BLaER1 (cell line): ENCODE results near the gene SEPTIN6.

Source experiments
- H3K27ac ChIP-seq: shearing (Covaris generic); formaldehyde crosslinking; 2 replicates; pipeline ENCODE4 v1.8.1; 2022
- H3K27me3 ChIP-seq: shearing (Covaris generic); formaldehyde crosslinking; 2 replicates; pipeline ENCODE4 v1.8.1; 2022
- H3K36me3 ChIP-seq: shearing (Covaris generic); formaldehyde crosslinking; 2 replicates; pipeline ENCODE4 v1.8.1; 2022
- H3K4me1 ChIP-seq: shearing (Covaris generic); formaldehyde crosslinking; 2 replicates; pipeline ENCODE4 v1.8.1; 2022
- H3K4me2 ChIP-seq: shearing (Covaris generic); formaldehyde crosslinking; 2 replicates; pipeline ENCODE4 v1.8.1; 2022
- H3K4me3 ChIP-seq: shearing (Covaris generic); formaldehyde crosslinking; 2 replicates; pipeline ENCODE4 v1.8.1; 2022
- H3K9ac ChIP-seq: shearing (Covaris generic); formaldehyde crosslinking; 2 replicates; pipeline ENCODE4 v1.8.1; 2022
- H3K9me3 ChIP-seq: shearing (Covaris generic); formaldehyde crosslinking; 2 replicates; pipeline ENCODE4 v1.8.1; 2022
- H4K20me1 ChIP-seq: shearing (Covaris generic); formaldehyde crosslinking; 2 replicates; pipeline ENCODE4 v1.8.1; 2022
- Cebpa-rat ChIP-seq: shearing (Covaris generic); IDR thresholded peaks from 2 replicates; pipeline ENCODE4 v1.8.1; 2022

Gene SEPTIN6

DNA sequence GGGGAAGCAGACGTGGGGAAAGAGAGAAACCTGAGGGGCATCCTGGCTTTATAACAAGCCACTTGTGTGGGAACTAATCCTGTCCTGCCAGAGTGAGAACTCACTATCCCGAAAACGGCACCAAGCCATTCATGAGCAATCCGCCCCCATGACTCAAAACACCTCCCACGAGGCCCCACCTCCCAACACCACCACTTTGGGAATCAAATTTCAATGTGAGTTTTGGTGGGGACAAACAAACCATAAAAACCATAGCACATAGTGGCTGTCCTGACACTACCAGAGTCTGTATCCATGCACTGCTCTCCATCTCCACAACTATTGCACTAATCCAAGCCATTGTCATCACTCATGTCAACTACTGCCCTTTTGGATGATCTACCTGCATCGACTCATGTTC, 28.5 kb upstream of the SEPTIN6 start:
- no peaks in the 10 kb centered on the region for H3K4me1 ChIP-seq
- no peak overlapping the region for H3K4me2 ChIP-seq
- H3K9me3 ChIP-seq: no peaks in the 10 kb centered on the region
- no peaks in the 10 kb centered on the region for H4K20me1 ChIP-seq
- H3K4me3 ChIP-seq: no peak overlapping the region
- no peak overlapping the region for H3K9ac ChIP-seq
- no peaks in the 10 kb centered on the region for H3K27me3 ChIP-seq
- TF ChIP-seq Cebpa-rat: no peak
- no peak overlapping the region for H3K27ac ChIP-seq
- H3K36me3 ChIP-seq: no peaks in the 10 kb centered on the region

DNA sequence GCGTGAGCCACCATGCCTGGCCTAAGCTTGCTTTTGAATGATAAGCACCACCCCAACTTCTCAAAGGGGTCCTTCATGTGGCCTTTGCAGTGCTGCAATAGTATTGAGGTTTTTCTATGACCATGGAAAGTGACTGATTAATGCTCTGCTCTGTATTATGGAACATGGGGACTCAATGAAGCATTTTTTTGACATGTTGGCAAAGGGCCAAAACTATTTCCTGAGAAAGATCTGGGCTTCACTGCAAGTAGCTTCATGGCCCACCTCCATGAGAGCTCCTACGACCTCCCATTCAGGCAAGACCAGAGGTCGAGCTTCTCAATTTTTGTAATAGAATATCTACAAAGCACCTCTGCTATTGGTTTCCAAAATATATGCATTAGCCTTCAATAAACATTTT, 16.7 kb upstream of the SEPTIN6 start:
- H3K4me3 ChIP-seq: no peak overlapping the region
- no peaks in the 10 kb centered on the region for H3K27me3 ChIP-seq
- H3K4me2 ChIP-seq: no peak overlapping the region
- H3K36me3 ChIP-seq: no peaks in the 10 kb centered on the region
- no peak overlapping the region for H3K27ac ChIP-seq
- no peak for TF ChIP-seq Cebpa-rat
- H3K9ac ChIP-seq: no peak overlapping the region
- peaks cover 8% of the 10 kb centered on the region for H3K4me1 ChIP-seq
- no peaks in the 10 kb centered on the region for H3K9me3 ChIP-seq
- no peaks in the 10 kb centered on the region for H4K20me1 ChIP-seq

DNA sequence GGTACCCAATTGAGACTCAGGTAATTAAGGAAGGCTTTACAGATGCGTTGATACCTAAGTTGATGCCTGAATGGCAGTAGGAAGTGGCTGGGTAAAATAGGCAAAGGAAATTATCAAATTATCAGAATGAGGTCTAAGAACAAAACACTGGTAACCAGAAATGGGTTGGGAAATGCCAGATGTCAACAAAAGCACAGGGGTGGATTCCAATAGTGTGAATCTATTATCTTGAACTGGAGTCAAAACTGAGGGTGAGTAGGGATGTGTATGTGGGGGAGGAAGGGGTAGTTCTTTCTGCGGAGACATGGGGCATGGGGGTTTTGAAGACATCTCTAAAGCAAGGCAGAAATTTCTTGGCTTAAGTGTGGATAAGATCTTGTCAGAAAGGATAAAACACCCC, 16.0 kb upstream of the SEPTIN6 start:
- H3K4me1 ChIP-seq: peaks cover 12% of the 10 kb centered on the region
- no peaks in the 10 kb centered on the region for H4K20me1 ChIP-seq
- H3K27me3 ChIP-seq: no peaks in the 10 kb centered on the region
- H3K4me2 ChIP-seq: no peak overlapping the region
- TF ChIP-seq Cebpa-rat: no peak
- H3K27ac ChIP-seq: no peak overlapping the region
- H3K4me3 ChIP-seq: no peak overlapping the region
- no peak overlapping the region for H3K9ac ChIP-seq
- H3K9me3 ChIP-seq: no peaks in the 10 kb centered on the region
- H3K36me3 ChIP-seq: no peaks in the 10 kb centered on the region

DNA sequence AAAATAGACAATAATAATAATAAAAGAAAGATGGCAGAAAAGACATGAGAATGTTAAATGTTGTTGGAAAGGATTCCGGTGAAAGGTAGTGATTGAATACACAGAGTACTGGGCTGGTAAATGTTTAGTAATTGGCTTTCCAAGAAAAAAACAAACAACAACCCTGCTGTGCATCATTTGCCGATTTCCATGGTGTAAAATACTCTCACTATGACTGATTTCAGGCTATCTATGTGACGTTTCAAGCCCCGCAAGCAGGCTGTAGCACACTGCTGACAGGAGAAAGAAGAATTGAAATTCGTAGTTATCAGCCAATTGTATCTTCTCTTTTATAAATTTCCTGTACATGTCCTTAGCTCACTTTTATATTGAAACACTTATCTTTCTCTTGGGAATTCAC, 13.6 kb upstream of the SEPTIN6 start:
- no peak overlapping the region for H3K4me3 ChIP-seq
- peaks cover 12% of the 10 kb centered on the region for H3K4me1 ChIP-seq
- no peaks in the 10 kb centered on the region for H4K20me1 ChIP-seq
- H3K27ac ChIP-seq: no peak overlapping the region
- no peak overlapping the region for H3K4me2 ChIP-seq
- no peaks in the 10 kb centered on the region for H3K36me3 ChIP-seq
- TF ChIP-seq Cebpa-rat: no peak
- H3K9me3 ChIP-seq: no peaks in the 10 kb centered on the region
- no peak overlapping the region for H3K9ac ChIP-seq
- H3K27me3 ChIP-seq: no peaks in the 10 kb centered on the region

DNA sequence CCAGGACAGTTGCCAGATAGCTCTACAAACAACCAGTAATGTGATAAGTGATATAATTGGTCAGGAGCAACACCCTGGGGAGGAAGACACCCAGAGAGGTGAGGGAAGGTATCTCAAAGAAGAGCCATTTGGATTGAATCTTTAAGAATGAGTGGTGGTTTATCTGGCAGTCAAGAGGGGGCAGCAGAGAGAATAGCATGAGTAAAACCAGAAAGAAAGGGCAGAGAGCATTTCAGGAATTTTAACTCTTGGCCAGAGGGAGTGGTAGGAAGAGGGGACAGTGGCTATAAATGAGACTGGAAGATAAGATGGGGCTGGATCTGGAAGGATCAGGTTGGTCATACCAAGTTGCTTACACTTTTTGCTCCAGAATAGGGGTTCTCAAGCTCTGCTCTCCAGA, 5.9 kb upstream of the SEPTIN6 start:
- TF ChIP-seq Cebpa-rat: no peak
- Histone ChIP-seq H3K4me3 (no peak overlapping the region), H3K9me3 (no peaks in the 10 kb centered on the region), H3K4me1 (peaks cover 36% of the 10 kb centered on the region), H3K9ac (no peak overlapping the region), H3K4me2 (no peak overlapping the region), H3K27ac (no peak overlapping the region), H3K36me3 (no peaks in the 10 kb centered on the region), H3K27me3 (no peaks in the 10 kb centered on the region), H4K20me1 (no peaks in the 10 kb centered on the region)

DNA sequence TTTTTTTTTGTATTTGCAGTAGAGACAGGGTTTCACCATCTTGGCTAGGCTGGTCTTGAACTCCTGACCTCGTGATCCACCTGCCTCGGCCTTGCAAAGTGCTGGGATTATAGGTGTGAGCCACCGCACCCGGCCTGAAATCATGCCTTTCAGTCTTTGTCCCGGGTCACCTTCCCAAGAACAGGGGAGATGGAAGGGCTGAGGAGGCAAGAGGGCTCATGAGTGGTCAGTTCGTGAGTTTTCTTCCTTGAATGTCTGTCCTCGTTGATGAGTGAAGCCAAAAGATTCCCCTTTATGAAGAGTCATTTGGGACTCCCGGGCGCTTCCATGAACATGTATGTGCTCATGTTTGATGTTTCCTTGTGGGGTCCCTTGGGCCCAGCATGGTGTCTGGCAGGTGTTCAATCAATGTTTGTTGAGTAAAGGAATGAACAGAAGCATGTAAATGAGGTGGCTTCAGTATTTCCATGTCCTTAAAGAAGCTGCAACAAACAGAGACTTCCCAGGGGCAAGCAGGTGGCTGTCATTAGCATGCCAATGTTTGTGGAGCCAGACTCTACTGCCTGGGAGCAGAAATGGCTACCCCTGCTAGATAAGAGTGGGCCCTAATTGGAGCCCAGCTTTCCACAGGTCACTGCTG, 3.4 kb upstream of the SEPTIN6 start:
- Histone ChIP-seq H3K27ac (no peak overlapping the region), H3K27me3 (no peaks in the 10 kb centered on the region), H4K20me1 (peaks cover 11% of the 10 kb centered on the region; the same call in 1 of the 2 replicates), H3K9me3 (no peaks in the 10 kb centered on the region), H3K9ac (no peak overlapping the region), H3K4me3 (no peak overlapping the region), H3K4me1 (peaks cover 38% of the 10 kb centered on the region), H3K36me3 (no peaks in the 10 kb centered on the region), H3K4me2 (peak overlapping the region; percentile 85)
- no peak for TF ChIP-seq Cebpa-rat

DNA sequence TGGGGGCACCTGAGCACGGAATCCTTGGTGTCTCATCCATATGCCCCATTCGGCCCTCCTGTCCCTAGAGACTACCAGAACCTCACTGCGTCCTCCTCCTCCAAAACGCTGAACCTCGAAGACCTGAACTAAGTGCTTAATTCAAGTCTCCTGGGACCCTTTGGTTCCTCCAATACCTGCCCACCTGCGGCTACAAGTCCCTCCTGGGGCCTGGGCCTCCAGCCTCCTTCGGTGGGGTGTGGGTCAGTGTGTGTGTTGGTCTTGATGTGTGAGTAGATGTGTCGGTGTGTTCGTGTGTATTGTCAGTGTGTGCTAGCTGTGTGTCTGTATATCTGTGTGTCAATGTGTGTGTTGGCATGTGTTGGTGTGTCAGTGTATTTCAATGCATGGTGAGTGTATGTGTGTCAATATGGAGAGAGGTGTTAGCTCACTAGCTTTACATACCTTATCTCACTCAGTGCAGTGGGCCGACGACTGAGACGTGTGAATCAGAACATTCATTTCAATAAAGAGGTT, 2.6 kb upstream of the SEPTIN6 start:
- Histone ChIP-seq H3K4me1 (peaks cover 38% of the 10 kb centered on the region), H3K27ac (0 out of 2 replicates have a peak overlapping the region, but pooled peaks have one; percentile 37), H3K9me3 (no peaks in the 10 kb centered on the region), H4K20me1 (peaks cover 16% of the 10 kb centered on the region; the same call in 1 of the 2 replicates), H3K36me3 (no peaks in the 10 kb centered on the region), H3K4me2 (peak overlapping the region; percentile 85), H3K4me3 (peak overlapping the region; percentile 46), H3K27me3 (no peaks in the 10 kb centered on the region), H3K9ac (peak overlapping the region; percentile 70; the same call in 1 of the 2 replicates)
- no peak for TF ChIP-seq Cebpa-rat

DNA sequence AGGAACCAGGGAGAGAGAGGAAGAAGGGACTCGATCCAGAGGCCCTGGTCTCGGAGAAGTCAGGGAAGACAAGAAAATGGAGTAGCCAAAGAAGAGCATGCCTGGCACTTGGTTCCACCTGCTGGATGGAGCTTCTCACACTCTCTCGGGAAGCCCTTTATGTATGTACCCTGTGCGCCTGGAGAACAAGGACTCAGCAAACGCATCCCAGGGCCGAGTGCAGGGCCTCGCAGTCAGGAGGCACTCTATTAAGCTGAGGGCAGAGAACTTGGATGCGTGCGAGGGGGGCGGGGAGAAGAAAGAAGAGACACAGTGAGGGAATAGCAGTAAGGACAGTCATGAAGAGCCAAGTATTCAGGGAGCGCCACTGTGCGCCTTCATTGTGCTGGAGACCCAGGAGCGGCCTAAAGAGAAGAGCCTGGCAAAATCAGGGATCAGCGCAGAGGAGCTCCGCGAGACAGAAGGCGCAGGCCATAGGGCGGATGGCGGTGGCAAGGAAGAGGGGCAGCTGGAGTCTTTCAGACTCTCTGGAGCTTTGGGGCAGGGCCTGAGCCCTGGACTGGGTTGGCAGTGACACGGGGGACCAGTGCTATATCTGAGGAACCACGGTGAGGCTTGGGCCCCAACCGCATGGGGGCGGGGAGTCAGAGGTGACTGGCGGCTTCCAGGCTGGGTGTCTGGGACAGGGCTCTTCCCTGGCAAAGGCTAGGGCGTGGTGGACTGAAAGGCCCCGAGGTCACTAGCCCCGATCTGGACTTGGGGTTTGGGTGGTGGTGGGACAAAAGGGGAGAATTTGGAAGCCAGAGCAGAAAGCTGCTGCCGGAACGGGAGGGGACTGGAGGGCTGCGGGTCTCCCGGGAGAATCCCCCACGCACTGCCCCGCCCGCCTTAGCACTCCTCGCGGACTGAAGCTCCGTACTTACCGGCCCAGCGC, 1.9 kb upstream of the SEPTIN6 start:
- peak overlapping the region; percentile 85 for H3K4me2 ChIP-seq
- H3K4me1 ChIP-seq: peaks cover 40% of the 10 kb centered on the region
- H3K9ac ChIP-seq: peak overlapping the region; percentile 70
- H3K27ac ChIP-seq: peak overlapping the region; percentile 83
- H3K9me3 ChIP-seq: no peaks in the 10 kb centered on the region
- peaks cover 16% of the 10 kb centered on the region; the same call in 1 of the 2 replicates for H4K20me1 ChIP-seq
- no peaks in the 10 kb centered on the region for H3K36me3 ChIP-seq
- peak overlapping the region; percentile 75 for H3K4me3 ChIP-seq
- no peaks in the 10 kb centered on the region for H3K27me3 ChIP-seq
- no peak for TF ChIP-seq Cebpa-rat

DNA sequence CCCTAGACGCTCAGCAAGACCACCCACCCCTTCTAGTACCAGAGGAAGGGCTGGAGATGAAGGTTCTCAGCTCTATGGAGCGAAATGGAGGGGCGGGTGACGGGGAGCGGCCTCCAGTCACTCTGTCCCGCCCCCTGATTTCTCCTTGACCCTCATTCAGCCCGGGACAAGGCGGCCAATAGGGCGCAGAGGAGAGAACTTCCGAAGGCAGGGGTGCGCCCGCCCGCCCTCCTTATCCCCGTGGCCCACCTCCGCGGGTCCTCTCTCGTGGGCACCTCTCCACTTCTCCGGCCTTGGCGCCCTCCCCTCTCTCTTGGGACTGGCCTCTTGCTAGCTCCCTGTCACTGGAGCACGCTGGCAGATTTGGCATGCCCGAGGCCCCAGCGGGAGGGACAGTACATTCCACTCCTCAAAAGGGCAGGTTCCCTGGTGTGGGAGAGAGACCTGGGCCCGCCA, 1.1 kb upstream of the SEPTIN6 start:
- Histone ChIP-seq H3K4me3 (peak overlapping the region; percentile 75), H4K20me1 (peaks cover 16% of the 10 kb centered on the region; the same call in 1 of the 2 replicates), H3K27ac (peak overlapping the region; percentile 83), H3K4me1 (peaks cover 49% of the 10 kb centered on the region), H3K9me3 (no peaks in the 10 kb centered on the region), H3K36me3 (no peaks in the 10 kb centered on the region), H3K27me3 (no peaks in the 10 kb centered on the region), H3K4me2 (peak overlapping the region; percentile 85), H3K9ac (peak overlapping the region; percentile 70)
- no peak for TF ChIP-seq Cebpa-rat
